22Rv1 (cell line): Measurements from ENCODE around the gene MAP3K5.

Experiments used
- CTCF ChIP-seq: fragments of 450-650 bp; IDR thresholded peaks from 2 replicates; pipeline ENCODE4 v1.5.1; 2017; ENCODE audit warnings: mild to moderate bottlenecking
- ZFX ChIP-seq: fragments of 450-650 bp; IDR thresholded peaks from 2 replicates; pipeline ENCODE4 v1.6.1; 2017; ENCODE audit warnings: antibody characterized with exemption, borderline replicate concordance

DNA sequence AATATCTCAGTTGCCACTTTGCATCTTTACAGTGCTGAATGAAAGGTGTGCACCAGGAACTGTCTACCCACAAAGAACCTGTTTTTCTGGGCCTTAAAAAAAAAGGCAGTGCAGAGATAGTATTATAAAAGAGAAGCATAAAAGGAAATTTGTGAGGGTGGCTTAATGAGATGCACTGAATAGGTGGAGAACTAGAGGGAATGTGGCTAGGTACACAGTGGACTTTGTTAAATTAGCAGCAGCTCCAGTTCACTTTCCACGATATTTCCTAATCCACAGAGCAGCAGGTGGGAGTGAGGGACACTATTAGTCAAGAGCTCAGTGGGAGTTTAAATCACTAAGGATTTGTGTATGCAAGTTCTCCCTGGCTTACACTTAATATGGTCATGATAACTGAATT, 280.9 kb downstream of the MAP3K5 start:
- TF ChIP-seq CTCF: no peak
- TF ChIP-seq ZFX: no peak
